Measurements from ENCODE around the gene TNNI2. TPM values are rescaled to one million over a fixed set of nuclear protein-coding genes. Genes with fewer than 3 reads are reported as not detected.

Gene TNNI2
- total RNA-seq, 4 donors from 2014 or later: 4.2 TPM; not detected in 3

GRCh38 chr11:1870326-1870696 lies 31.5 kb downstream of the TNNI2 start:
- no peaks in the 10 kb centered on the region for H3K9me3 ChIP-seq
- TF ChIP-seq POLR2A (IDR thresholded peaks at IDR 0.05; ENCODE audit: low read depth) (no peak), CTCF (IDR thresholded peaks at IDR 0.05) (no peak), EP300 (IDR thresholded peaks at IDR 0.05) (no peak), POLR2AphosphoS5 (IDR thresholded peaks at IDR 0.05) (no peak)
- peaks cover 2 to 70% (median 64%) of the 10 kb centered on the region in 4 donors for H3K4me1 ChIP-seq
- no peaks in the 10 kb centered on the region for H3K36me3 ChIP-seq
- peak overlapping the region; percentile 36 to 53 (median 40) for H3K4me3 ChIP-seq
- intact Hi-C loops (cut with DNase I): no loop called here
- peaks cover 0 to 21% (median 2%) of the 10 kb centered on the region in 4 donors for H3K27me3 ChIP-seq
- no peak for DNase-seq (ENCODE audit: extremely low spot score)
- peak overlapping the region; percentile 45 to 72 (median 61) for H3K27ac ChIP-seq (replicated peaks in 1 of 4)
- WGBS: 67% methylated on average over 12 of the region's 12 CpGs

GRCh38 chr11:1870721-1871466 lies 32.1 kb downstream of the TNNI2 start:
- TF ChIP-seq CTCF (IDR thresholded peaks at IDR 0.05): no peak
- no peak for TF ChIP-seq EP300 (IDR thresholded peaks at IDR 0.05)
- no peak for TF ChIP-seq POLR2AphosphoS5 (IDR thresholded peaks at IDR 0.05)
- no peak for TF ChIP-seq POLR2A (IDR thresholded peaks at IDR 0.05; ENCODE audit: low read depth)
- DNase-seq (ENCODE audit: extremely low spot score): no peak
- Histone ChIP-seq H3K27ac (replicated peaks in 1 of 4) (peak overlapping the region; percentile 45 to 72 (median 61)), H3K4me1 (peaks cover 6 to 70% (median 64%) of the 10 kb centered on the region in 4 donors), H3K9me3 (no peaks in the 10 kb centered on the region), H3K36me3 (no peaks in the 10 kb centered on the region), H3K27me3 (peaks cover 0 to 21% (median 2%) of the 10 kb centered on the region in 4 donors), H3K4me3 (peak overlapping the region; percentile 36 to 53 (median 40))
- intact Hi-C loops (cut with DNase I): no loop called here
- WGBS: 43% methylated on average over 33 of the region's 50 CpGs

- Histone ChIP-seq H3K9me3 (no peaks in the 10 kb centered on the region), H3K4me1 (peaks cover 12 to 70% (median 64%) of the 10 kb centered on the region in 4 donors), H3K27ac (replicated peaks in 1 of 4) (peak overlapping the region in 3 of 4 donors; percentile 45 to 72 (median 64)), H3K4me3 (peak overlapping the region; percentile 36 to 53 (median 40)), H3K27me3 (peaks cover 0 to 21% (median 2%) of the 10 kb centered on the region in 4 donors), H3K36me3 (no peaks in the 10 kb centered on the region)
- DNase-seq (ENCODE audit: extremely low spot score): no peak
- WGBS: 94% methylated on average over 6 of the region's 15 CpGs
- intact Hi-C loops (cut with DNase I): no loop called here
- no peak for TF ChIP-seq POLR2A (IDR thresholded peaks at IDR 0.05; ENCODE audit: low read depth)
- TF ChIP-seq EP300 (IDR thresholded peaks at IDR 0.05): no peak
- no peak for TF ChIP-seq CTCF (IDR thresholded peaks at IDR 0.05)
- TF ChIP-seq POLR2AphosphoS5 (IDR thresholded peaks at IDR 0.05): no peak
Measured at GRCh38 chr11:1871531-1871930, 32.8 kb downstream of the TNNI2 start.

- peaks cover 21 to 70% (median 65%) of the 10 kb centered on the region in 4 donors for H3K4me1 ChIP-seq
- 75% methylated on average over 17 of the region's 25 CpGs for WGBS
- peak overlapping the region; percentile 9 to 62 (median 42) for H3K27ac ChIP-seq (replicated peaks in 1 of 4)
Measured at GRCh38 chr11:1872267-1872985, 33.6 kb downstream of the TNNI2 start.

More at GRCh38 chr11:1872267-1872985, 33.6 kb downstream of the TNNI2 start:
- Histone ChIP-seq H3K36me3 (no peaks in the 10 kb centered on the region), H3K9me3 (no peaks in the 10 kb centered on the region), H3K27me3 (peaks cover 0 to 21% (median 2%) of the 10 kb centered on the region in 4 donors), H3K4me3 (peak overlapping the region in 3 of 4 donors; percentile 20 to 53 (median 42))
- TF ChIP-seq POLR2A (IDR thresholded peaks at IDR 0.05; ENCODE audit: low read depth): no peak
- TF ChIP-seq EP300 (IDR thresholded peaks at IDR 0.05): no peak
- TF ChIP-seq POLR2AphosphoS5 (IDR thresholded peaks at IDR 0.05): no peak
- no peak for TF ChIP-seq CTCF (IDR thresholded peaks at IDR 0.05)
- intact Hi-C loops (cut with DNase I): no loop called here
- no peak for DNase-seq (ENCODE audit: extremely low spot score)

Data from esophagus muscularis mucosa (tissue), 4 donors.